Left lobe of liver (tissue), 2 donors: ENCODE measurements around the gene KRT4. TPM values are rescaled to one million over a fixed set of nuclear protein-coding genes. Genes with fewer than 3 reads are reported as not detected.

Experiments used
- ATAC-seq: fragments of 200-7000 bp; cut with Tn5 transposase; one replicate; pipeline ENCODE4 v1.9.1; 2020; ENCODE audit warnings: mild to moderate bottlenecking, moderate library complexity
- DNase-seq: peaks from one replicate; pipeline ENCODE4 v3.0.0-alpha.2; 2020; ENCODE audit warnings: low spot score
- total RNA-seq: library from RNA; stranded (reverse); gene quantifications from one replicate; pipeline ENCODE4 v1.2.1, GENCODE V29; 2021
- donor health status: DM: no; HTN: no; CAD: no; lungs with moderate emphysema.
- donor health status: DM: no; HTN: yes; CAD: no.

KRT4 gene
- total RNA-seq, 1 donor from 2014 or later: not detected

DNA sequence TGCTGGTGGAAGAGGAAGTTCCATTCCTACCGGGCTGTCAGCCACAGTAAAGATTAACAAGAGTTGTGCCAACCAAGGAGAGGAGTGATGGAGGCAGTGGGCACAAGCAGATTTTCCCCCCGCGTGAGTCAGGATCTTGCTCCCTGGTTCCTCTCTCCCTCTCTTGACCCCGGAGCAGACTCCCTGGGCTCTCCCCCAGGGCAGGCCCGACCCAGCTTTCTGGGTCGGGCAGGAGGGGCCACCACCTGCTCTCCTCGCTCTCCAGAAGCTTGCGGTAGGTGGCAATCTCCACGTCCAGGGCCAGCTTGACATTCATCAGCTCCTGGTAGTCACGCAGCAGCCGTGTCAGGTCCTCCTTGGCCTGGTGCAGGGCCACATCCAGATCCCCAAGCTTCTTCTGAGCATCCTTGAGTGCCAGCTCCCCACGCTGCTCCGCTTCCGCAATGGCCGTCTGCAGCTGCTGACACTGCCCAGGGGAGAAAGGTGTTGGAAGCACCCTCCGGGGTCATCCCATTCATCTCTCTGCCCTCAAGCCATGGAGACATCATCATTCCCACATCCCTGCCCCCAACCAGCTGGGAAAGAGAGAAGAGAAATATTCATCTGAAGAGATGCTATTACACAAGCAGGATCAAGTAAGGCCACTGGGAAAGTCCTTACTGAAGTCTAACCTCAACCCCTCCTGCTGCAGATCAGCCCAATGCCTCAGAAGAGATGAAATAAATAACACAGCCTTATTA, 9.0 kb upstream of the KRT4 start:
- DNase-seq: no peak
- no peak for ATAC-seq

DNA sequence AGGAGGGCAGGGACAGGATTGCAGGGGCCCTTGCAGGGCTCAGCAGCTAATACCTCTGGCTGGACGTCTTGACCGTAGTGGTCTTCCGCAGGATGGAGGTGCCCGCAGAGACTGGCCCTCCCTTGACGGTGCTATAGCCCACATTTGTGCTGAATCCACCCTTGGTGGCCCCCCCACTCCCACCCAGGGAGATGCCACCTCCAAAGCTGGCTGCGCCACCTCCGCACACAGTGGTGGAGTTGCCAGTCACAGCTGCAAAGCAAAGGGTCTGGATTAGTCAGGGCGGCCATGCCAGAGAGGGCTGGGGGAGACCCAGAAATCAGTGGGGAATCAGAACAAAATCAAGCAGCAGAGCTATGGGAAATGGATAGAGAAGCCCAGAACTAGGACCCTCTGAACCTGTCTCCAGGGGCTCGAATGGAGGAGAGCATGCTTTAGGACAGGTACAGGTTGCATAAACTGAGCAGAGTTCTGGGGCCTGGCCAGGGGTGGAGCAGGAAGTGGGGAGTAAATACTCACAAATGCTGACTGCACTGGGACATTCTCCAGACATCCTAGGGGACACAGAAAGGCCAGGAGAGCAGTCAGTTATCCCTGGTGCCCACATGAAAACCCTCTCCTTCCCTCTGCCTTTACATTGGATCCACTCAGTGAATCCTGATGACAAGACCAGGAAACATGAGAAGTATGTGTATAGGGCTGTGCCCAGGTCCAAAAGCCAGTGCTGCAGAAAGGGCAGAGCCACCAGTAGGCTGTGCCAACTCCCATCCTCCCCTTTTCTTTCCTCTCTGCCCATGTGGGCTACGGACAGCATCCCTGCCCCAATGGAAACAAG, 8.1 kb upstream of the KRT4 start:
- no peak for DNase-seq

DNA sequence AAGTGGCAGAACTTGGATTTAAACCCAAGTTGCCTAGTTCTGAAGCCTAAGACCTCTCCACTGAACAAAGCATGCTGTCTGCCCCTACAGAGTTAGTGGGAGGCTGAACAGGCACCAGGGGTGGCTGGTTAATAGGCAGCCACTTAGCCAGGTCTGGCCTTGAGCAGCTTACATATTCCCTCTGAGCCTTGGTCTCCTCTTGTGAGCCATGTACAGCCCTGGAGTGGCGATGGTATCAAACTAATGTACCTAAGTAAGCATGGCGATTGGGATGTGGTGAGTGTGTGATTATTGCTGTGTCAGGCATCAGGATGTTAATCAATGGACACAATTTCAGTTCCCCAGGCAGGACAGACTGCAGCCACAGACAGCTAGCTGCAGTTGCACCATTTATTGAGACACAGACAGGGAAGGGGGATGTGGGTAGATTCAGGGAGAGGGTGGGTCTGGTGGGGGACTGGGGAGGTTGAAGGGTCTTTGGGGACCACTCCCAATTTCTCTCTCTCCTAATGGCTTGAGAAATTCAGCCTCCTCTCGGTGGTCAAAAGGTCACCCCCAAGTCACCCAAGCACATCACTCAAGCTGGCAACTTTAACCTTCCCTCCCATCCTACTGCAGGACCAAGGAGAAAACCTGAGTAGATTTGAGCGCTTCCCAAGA, 7.3 kb upstream of the KRT4 start:
- no peak for DNase-seq
- no peak for ATAC-seq

More for the DNA sequence above, 8.1 kb upstream of the KRT4 start:
- no peak for ATAC-seq

DNA sequence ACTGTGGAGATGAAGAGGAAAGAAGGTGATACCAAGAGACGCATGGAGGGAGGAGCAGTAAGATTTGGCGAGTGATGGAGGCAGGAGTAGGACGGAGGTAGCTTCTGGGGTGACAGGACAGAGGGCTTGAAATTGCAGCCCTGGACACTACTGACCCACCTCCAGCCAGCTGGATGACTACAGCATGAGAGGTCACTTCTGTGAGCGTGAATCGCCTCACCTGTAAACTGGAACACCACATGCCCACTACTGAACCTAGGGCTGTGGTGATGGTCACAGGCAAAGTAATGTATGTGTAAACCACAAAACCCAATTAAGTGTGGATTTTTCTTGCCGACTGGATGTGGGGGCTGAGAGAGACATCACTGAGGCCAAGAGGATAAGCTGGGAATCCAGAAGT, 6.6 kb upstream of the KRT4 start:
- ATAC-seq (no peak), DNase-seq (no peak)

DNA sequence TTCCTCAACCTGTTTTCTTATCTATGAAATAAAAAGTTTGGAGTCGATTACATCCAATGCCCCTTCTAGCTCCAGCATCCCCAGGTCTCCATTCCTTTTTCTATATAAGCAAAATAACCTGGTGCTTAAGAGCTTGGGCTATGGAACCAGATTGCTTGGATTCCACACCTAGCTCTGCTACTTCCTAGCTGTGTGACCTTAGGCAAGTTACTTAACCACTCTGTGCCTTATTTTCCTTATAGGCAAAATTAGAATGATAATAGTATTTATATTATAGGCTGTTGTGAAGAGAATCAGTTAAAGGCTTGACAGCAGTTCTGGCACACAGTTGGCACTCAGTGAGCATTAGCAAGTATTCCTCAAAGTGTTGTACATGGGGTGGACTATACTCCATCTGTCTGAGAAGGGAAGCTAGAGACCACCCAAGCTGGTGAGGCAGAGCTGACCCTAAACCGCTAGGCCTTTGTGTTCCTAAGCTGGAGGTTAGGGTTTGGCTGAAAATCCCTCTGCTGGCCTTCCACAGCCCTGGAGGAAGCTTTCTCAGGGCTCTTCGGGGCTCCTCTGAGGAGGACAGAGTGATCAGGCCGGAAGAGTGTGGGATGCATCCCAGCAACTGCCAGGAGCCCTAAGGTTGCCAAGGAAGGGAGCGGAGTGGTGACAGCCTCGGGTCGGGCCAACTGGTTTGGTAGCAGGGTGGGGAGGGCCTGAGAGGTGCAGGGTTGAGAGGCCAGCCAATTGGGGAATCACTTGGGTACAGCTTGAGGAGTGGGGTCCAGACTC, 6.0 kb upstream of the KRT4 start:
- DNase-seq: no peak

DNA sequence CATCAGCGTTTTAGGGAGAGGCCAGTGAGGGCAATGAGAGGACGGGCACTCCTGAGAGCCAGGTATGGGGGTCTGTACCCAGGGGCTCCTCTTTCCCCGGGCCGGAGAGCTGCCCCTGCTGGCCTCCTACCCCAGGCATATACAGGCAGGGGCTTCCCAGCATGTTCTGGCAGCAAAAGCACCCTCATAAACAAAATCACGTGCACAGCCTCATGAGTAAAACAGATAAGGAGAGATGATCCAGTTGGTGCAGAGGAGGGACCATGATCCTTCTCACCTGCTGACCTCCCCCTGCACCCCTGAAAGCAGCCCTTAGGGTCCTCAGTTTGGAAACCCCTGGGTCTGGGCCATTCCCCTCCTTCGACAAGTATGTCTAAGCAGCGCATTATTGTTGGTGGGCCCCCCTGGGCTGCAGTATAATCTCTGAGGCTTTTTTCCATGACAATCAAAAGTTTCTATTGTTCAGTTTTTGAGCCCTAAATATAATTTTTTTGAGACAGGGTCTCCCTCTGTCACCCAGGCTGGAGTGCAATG, 5.0 kb upstream of the KRT4 start:
- DNase-seq: no peak
- ATAC-seq: no peak

More for the DNA sequence above, 6.0 kb upstream of the KRT4 start:
- no peak for ATAC-seq

DNA sequence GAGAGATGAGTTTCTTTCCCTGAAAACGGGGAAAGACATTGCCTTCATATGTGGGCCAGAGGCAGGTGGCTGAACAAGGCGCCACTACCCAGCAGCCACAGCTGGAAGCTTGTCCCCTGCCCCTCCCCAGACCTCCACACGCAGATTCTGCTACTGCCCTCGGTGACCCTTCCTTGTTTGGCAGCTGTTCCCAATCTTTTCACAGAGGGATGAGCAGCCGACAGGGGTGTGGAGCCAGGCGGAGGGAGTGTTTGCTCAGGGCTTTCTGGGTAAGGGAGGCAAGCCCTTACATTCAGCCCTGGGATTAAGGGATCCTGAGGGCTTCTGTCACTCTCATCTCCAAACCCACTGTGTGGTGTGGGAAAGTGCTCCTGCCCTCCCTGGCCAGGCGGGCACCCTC, 4.5 kb upstream of the KRT4 start:
- DNase-seq: no peak
- no peak for ATAC-seq

DNA sequence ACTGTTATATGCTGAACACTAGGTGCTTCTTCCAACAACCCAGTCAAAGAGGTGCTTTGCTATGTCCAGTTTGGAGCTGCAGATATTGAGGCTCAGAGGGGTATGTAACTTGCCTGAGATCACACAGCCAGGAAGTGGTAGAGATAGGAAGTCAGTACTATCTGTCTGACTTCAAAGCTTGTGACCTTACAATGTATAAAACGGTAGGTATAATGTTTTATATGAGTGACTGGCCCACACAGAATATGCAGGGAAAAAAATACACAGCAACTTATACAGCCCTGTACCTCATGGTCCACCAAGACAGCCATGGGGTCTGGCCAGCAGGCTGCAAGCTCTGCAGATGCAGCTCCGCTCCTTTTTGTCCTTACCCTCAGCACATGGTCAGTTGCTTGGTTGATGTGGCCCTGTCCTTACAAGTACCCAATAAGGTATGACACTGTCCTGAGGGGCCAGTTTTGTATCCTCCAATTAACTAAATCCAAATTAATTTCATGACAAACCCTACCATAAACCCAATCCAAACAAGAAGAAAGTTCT, 3.9 kb upstream of the KRT4 start:
- DNase-seq (no peak), ATAC-seq (no peak)

DNA sequence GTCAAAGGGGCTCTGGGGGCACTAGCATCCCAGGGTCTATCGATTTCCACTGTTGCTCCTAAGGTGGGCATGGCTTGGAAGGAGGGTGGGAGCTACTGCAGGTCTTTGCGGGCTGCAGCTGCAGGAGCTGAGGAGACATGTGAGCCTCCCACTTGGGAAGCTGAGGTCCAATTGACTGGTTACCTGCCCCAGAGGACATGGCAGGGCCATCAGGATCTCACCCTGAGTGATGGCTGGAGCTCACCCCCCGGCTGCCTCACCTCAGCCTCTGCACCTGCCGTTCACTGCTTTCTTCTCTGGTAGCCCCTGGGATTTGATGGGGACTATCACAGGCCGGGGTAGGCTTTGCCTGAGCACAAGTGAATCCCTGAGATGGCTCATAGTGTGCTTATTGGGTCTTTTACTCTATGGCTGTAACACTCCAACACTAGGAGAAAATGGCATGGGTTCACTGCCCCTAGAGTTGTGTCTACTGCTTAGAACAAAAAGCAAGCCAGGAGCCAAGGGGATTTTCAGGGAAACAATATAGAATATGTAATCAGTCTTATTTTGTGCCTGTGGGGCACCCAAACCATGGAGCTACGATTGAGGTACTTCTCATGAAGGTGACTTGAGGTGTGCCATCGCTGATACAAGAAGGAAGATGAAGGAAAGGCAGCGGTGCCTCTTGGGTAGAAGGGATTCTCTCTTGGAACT, 3.2 kb upstream of the KRT4 start:
- ATAC-seq (no peak), DNase-seq (no peak)

DNA sequence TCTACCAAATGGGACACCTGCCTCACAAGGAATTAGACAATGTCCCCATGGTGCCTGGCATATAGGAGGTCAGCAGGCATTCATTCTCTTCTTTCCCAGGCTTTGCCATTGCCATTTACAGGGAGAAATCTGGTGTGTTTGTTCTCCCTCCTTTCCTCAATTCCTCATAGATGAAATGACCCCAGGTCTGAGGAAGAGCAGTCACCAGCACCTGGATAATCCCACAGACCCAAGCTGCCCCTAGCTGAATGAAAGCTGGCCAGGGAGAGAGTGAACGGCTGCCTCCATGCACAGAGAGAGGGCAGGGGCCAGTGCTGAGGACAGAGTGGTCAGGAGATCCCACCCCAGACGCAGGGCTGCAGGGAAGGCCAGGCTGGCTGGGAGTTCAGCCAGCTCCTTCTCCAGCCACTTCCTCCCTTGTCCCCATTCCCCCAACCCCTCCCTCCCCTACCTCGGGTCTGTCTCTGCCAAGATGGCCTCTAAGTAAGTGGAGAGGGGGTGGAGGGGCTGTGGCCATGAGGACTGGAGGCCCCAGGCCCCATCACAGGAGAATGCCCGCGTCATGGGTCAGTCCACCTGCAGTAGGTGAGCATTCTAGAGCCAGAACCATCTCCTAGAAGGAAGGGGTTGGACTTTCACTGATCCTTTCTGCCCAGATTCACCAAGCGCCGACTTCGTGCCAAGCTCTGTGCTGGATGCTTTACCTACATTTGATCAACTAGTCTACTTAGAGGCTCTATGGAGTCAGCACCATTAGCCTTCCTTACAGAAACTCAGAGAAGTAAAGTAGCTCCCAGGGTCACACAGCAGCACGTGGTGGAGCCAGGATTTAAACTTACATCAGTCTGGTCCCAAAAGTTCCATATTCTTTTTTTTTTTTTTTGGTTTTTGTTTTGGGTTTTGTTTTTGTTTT, 2.0 kb upstream of the KRT4 start:
- DNase-seq: no peak
- no peak for ATAC-seq

DNA sequence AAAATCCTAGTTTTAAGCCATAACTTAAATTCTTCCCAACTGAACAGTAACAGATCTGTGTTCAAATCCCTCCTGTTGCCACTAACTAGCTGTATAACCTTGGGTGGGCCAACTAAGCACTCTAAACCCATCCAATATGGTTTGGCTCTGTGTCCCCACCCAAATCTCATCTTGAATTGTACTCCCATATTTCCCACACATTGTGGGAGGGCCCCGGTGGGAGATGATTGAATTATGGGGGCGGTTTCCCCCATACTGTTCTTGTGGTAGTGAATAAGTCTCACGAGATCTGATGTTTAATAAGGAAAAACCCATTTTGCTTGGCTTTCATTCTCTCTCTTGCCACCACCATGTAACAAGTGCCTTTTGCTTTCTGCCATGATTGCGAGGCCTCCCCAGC, 1.2 kb upstream of the KRT4 start:
- DNase-seq (no peak), ATAC-seq (no peak)

DNA sequence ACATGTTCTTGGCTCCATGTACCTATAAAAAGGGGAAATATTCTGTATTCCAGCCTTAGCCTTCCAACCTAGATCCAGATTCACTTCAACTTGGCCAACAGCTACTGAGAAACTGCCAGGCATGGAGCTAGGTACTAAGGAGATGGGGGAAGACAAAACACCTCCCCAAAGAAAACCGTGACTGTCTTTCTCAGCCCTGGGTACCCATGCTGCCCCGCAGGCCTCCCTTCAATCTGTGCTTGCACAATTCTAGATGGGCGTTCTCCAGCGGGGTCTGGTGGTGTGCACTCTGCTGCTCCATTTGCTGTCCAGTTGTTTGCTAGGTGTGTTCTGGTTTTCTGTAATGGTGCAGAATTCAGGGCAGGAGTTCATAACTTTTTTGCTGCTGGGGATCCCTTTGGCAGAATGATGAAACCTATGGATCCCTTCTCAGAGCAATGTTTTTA, 817 bp upstream of the KRT4 start:
- DNase-seq (no peak), ATAC-seq (no peak)

DNA sequence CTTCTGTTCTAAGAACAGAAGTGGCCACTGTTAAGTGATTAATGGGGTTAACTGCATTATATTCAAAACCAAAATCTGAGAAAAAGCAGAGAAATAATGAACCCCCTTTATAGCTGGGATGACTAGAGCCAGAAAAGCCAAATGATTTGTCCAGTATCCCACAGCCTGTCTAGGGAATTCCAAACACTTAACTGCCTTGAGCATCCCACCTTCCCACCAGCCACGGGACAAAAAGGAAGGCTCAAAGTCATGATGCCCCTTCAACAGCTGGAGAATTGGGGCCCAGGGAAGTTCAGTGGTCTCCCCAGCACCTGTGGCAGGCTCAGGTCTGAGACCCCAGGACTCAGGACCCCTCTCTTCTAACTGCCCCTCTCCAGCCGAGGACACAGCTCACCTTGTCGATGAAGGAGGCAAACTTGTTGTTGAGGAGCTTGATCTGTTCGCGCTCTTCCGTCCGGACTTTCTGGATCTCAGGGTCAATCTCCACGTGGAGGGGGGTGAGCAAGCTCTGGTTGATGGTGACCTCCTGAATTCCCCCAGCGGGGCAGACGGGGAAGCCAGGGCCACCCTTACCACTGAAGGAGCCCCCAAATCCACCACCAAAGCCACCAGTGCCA, 605 bp downstream of the KRT4 start:
- DNase-seq: no peak
- ATAC-seq: no peak

DNA sequence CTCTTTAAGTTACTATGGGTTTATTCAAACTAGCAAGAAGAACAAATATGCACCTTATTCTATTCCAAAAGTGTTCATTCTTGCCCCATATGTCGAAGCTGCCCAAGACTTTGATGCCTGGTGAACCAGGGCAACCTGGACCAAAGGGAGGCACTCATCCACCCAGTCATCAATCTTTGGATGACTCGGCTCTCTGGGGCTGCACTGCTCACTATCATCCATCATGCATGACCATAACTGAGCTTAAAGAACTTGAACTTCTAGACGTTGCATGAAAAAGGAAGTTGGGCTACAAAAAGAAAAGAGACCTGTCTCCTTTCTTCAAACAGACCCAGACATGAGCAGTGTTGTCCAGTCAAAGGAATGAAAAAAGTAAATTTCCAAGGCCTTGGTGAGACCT, 1.2 kb downstream of the KRT4 start:
- no peak for ATAC-seq
- DNase-seq: no peak

DNA sequence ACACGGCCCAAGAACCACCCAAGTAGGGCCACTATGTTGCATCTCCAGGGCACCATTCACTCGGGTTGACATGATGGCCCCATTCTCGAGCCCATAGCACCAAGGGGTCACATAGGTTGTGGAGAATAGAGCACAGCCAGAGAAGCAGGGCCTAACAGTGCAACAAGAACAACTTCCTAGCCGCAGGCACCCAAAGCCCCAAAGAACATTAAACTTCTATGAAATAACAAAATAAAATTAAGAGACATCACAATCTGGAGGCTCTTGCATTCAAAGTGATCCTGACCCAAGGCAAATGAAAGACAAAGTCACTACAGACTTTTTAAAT, 1.9 kb downstream of the KRT4 start:
- ATAC-seq (no peak), DNase-seq (no peak)

DNA sequence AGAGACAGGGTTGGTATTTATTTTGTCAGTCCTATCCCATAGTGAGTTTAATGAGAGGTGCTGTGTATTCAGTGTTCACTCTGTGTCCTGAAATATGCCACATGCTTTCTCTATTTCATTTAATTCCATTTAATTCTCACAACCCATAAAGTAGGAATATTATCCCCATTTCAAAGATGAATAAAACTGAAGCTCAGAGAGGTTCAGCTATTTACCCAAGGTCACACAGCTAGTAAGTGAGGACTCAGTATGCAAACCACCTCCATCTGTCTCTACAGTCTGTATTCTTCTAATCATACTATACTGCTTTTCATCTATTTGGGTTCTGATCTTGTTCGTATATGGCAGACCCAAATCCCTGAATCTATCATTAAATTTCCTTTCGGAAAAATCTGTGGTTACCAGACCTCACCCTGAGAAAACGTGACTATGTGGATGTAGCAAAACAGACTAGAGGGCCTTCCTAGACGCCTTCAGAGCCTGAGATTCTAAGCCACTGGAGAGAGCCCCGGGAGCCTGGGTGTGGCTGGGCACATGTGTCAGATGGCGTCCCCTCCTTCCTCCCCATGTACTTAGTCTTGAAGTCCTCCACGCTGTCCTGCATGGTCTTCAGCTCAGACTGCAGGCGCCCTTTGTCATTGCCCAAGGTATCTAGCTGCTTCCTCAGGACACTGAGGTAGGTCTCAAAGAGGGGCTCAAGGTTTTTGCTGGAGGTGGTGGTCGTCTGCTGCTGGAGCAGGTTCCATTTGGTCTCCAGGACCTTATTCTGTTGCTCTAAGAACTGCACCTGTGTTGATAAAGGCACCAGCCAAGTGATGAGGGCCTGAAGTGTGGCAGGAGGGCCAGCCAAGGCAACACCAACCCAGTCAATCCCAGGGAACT, 2.5 kb downstream of the KRT4 start:
- DNase-seq: no peak
- no peak for ATAC-seq

DNA sequence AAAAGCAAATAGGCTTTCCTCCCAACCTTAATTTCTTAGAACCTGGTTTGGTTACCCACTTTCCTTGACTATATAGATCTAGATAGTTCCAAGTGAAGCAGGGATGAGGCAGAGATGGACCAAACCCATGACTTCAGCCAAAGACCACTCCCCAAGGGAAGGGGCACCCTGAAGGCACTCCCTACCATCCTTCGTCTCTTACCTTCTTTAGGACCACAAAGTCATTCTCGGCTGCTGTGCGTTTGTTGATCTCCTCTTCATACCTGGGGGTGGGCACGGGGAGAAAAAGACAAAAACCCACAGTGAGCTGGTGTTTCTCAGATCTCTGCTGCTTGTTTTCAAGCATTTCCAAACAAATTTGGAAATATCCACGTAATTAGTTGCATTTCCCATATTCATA, 3.4 kb downstream of the KRT4 start:
- no peak for DNase-seq

DNA sequence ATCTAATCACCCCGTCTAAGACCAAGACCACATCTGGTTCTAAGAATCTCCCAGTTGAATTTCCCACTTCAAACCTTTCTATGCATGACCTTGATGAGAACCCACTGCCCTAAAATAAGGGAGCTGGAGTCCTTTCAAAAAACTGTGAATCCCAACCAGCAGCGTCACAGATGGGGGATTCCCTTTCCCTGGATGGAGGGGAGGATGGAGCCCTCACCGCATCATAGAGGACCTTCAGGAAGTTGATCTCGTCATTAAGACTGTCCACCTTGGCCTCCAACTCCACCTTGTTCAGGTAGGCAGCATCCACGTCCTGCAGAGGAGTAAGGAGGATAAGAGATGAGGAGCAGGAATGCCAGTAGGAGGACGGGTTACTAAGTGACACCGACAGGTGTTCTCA, 4.8 kb downstream of the KRT4 start:
- DNase-seq (no peak), ATAC-seq (no peak)

More for the DNA sequence above, 3.4 kb downstream of the KRT4 start:
- ATAC-seq: no peak
